ENCODE measurements around the gene GK2.

The GK2 gene

DNA sequence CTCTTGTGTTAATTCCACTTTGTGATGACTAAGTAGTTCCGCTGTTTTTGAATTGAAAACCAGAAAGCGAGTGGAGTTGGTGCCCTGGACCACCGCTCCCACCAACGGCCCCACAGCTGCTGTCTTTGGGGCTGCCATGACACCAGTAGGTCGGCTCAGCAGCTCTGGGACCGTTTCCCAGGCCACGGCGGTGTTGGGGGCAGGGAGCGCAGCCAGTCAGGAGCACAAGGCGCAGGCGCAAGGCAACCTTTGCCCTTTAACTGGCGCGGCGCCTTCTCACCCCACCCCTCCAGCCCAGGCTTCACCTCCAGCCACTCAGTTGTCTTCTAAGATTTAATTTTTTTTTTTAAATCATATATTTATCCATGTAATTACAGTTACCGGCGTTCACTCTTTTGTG is at the start of gene GK2:
GK2 (minus strand) TSS at position 166 of the 400 bp plus-strand sequence; CDS start at position 138, 28 bp downstream.
- no peak for DNase-seq

DNA sequence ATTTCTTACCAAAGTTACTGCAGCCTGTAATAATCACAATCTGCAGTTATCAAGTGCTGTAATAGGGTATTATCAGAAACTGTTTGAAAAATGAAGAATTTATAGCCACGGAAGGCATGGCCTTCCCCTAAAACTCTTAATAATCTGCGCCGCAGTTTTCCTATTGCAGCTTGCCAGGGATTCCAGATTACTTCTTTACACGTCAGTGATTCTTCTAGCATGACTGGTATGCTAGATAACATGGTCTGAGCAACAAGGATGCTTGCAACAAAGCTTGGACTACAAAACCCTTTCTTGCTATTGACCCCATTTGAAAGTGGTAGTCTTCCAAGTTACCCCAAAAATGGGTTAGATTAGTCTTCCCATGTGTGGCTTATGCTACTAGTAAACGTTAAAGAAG is 47.2 kb upstream of the GK2 start:
- no peak for DNase-seq

DNA sequence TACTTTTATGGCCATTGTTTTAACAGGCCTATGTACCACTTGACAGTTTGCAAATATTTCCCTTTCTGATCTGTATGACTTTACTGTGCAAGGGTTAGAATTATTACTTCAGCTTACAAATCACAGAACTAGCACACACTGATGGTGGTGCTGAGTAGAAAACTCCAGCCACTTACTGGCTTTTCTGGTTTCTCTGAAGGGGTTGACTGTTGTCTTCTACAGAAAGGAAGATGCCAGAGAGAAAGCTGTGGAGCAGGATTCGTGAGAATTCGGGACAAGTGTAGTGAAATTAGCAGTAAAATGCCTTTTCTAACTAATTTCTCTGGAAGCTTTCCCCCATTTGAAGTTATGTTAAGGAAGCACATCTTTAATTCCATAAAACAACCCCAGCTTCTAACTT is 46.6 kb upstream of the GK2 start:
- DNase-seq: no peak

DNA sequence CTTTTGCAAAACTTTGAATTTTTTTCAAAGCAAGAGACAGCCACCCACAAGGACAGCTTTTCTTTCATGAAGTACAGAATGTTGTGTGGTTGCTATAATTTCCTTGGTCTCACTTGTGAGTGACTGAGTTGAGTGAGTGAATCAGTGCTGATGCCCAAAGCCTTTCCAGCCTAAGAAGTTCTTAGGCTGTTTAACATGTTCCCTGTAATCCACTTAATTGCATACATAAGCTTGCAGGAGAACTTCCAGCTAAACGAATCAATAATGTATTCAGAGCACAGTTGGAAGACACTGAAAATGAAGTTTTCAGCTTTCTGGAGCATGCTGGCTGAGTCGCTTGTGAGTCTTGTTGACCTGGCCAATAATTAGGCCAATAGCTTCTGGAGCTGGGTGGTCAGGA is 42.0 kb upstream of the GK2 start:
- DNase-seq: no peak

GRCh38 chr4:79446145-79446544 is 38.1 kb upstream of the GK2 start:
- DNase-seq: no peak

DNA sequence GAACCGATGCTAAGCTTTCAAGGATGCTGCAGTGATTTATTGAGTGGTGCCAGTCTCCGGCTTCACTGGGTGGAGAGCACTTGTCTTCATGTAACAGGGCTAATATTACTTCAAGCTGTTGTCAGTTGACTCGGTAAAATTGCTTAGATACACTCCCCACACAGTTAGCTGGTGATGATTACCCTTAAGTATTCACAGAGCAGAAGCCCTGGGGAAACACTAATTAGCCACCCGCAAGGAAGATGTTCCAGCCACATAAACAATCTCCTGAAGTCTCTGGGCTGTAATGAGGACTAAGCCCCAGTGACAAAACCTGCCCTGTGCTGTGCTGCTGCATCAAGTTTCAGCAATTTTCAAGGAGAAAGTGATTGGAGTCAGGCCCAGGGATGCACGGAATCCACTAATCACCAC is 37.3 kb upstream of the GK2 start:
- DNase-seq: peak; percentile 91

DNA sequence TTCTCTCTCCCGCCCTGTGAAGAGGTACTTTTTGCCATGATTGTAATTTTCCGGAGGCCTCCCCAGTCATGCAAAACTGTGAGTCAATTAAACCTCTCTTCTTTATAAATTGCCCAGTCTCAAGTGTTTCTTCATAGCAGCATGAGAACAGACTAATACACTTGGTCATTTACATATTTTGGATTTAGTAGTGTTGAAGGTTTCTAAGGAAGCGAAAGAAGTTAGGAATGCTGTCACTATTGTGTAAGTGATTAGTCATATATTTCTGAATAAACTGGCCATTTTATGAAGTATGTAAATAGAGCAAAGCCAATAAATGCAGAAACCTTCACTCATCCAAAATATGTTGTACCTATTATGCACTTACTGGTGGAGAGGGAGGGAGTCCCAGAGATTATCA is 34.4 kb upstream of the GK2 start:
- no peak for DNase-seq

GRCh38 chr4:79439489-79439888 is 31.5 kb upstream of the GK2 start:
- DNase-seq: no peak

DNA sequence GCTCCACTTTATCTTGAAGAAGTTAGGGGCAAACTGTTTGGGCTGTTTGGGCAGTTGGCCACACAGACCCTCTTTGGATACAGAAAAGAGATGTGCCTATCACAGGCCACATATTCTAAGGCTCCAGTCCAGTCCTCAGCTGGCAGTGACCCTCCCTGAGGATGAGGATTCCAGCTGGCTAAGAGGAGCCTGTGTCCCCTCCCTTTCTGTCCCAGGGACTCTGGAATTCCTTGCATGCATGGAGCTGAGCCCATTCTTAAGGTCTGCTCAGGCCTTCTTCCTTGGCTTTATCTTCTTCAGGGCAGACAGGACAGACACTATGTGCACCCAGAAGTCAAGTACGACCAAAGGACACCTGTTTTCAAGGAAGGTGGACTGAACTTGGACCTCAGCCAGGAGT is 23.8 kb upstream of the GK2 start:
- DNase-seq: no peak

DNA sequence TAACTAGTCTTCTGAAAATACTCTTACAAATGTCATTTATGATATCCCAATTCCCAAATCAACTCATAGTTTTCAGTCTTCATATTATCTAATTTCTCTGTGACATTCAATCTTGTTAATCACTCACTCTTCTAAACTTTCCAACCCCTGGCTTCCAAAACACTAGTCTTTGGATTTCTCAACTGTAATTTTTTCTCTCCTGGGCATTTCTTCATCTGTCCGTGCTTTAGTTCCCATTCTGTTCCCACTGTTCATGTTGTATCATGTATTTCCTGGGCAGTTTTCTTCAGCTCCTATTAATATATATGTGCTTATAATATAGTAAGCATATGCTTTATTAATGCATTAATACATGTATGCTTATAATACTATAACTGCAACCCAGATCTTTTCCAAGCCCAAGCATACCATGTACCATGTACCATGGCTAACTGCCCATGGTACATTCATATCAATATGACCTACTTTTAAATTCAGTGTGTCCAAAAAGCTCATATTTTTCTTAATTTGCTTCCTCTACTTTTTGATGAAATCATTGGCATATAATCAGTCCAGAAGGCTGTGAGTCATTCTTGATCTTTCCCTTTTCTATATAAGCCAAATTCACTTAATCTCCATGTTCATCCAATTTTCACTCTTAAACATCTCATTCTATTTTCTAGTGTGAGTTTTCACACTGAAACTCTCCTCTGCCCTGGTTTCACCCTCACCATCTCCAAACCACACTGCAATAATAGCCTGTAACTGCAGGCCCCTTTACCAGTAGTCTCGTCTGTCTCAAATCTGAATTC is 21.3 kb upstream of the GK2 start:
- DNase-seq: no peak

DNA sequence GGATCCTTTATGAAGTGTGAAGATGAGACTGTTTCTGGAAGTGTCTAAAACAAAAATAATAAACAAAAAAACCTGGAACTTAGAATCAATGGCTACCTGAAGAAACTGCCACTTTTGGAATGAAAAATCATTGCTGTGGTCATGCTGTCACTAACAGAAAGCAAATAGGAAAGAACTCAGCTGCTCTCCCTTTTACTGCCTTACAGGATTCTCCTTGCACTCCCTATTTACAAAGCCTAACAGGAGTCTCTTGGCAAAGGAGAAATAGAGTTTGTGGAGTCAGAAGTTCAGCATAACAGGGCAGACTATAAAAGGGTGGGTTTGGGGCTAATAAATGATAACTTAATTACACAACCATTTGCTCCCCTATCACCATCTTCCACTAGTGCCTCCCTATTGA is 19.0 kb upstream of the GK2 start:
- DNase-seq: no peak

DNA sequence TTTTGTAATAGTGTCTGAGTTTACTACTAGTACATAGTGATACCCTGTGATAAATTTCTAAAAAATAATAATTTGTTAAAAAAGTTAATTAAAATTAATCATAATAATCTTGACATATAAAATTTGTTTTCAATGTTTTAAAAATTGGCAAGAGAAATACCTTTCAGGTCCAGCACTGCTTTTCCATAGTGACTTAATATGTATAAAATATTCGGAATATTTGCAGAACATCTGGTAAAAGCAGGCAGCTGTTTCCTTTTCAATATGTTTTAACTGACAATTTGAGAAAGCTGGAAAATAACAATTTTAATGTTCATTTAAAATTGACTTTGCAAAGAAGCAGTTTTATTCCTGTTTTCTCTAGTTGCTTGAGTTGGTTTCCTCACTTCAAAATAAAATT is 17.6 kb upstream of the GK2 start:
- DNase-seq: no peak

DNA sequence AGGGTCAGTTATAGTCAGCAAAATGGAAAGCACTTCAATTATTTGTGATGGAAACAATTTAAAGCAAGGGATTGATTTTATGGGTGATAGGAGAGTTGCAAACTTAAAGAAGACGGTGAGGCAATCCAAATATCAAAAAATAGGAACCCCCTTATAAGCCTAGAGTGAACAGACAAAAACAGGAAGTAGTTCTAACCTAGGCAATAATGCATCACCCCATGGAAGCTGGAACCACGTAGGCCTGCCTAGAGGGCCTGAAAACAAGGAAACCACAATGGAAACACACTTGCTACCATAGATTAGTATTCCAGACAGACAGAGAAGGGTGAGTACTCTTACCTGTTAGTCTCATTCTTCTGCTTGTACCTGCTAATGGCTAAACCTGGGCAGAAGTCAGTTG is 13.5 kb upstream of the GK2 start:
- DNase-seq: no peak

- no peak for DNase-seq
Measured at GRCh38 chr4:79413886-79414285, 5.9 kb upstream of the GK2 start.

DNA sequence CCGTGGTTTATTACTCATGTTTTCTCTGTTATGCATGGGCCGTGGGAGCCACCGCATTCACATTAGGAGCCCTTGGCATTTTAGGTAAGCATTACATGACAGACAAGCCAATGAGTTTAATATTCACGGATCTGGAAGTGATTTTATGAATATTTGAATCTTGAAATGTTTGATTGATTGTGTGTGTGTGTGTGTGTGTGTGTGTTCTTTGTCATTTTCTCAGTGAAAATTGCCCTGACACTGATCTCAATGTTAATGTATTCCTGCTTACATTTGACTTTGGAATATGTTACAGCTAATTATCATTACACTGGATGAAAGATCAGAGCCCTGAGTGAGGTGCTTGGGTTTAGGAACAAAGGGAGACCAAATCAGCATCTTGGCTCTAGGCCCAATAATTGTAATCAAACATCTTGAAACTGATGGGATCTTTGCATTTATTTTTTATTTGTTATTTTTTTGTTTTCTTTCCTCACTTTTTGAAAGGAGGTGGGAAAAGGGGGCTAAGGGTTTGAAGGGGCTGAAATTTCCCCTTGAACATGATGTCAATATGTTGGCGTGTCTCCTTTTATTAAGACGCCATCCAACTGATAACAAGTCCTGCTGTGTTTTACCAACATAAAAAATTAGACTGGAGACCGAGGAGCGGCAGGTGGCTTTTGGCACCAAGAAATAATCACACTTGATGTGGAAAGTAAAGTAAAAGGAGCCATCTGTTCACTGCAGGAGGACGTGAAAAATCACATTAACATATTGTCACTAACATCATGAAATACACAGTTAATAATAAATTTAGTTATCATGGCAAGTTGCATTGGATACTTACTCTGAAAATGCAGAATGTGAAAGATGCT is 5.2 kb upstream of the GK2 start:
- DNase-seq: no peak

- DNase-seq: no peak
Measured at GRCh38 chr4:79404666-79405065, 3.4 kb downstream of the GK2 start.

DNA sequence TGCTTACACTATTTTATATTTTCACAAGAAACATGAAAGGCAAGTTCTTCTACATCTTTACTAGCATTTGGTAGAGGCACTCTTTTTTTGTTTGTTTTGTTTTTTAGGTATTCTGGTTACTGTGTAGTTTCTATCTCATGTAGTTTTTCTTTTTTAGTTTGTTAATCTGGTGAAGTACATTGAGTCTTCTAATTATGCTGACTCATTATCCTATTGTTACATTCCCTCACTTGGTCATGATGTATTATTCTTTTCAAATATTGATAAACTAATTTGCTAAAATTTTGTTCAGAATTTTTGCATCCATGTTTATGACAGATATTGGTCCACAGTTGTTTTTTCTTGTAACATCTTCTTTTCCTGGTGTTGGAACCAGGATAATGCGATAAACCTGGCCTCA is 4.7 kb downstream of the GK2 start:
- DNase-seq: no peak

- DNase-seq: no peak
Measured at GRCh38 chr4:79402332-79402851, 5.6 kb downstream of the GK2 start.

DNA sequence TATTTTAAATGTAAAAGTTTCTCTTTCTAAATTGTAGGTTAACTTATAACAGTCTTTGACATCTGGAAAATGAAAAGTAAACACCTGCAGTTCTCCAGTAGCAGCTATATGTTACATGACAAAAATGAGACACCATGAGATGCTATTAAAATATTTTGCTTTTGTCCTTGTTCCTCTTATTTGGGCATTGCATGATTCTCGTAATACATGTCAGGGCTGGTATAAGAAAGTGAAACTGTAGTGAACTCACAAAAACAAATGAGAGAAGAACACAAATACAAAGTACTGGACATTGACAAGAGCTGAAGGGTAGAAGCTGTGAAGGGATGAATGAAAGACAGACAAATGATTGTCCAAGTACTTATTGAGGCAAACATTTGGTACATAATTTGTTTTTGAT is 9.0 kb downstream of the GK2 start:
- no peak for DNase-seq

DNA sequence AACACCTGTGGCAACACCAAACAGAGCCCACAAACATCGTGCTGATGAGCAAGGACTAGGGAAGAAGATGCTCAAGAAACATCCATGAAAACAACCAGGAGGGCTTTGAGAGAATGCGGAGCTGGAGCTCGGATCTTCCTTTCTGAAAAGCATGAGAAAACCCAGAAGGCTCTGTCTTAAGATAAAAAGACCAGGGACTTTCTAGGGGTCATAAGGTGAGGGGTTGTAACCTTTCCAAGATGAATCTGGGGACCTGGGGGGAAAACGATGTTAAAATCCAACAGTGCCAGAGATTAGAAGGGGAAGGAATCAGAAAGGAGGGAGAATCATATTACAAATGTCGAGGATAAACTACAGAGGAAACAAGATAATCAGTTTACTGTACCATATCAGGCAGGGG is 10.1 kb downstream of the GK2 start:
- no peak for DNase-seq

DNA sequence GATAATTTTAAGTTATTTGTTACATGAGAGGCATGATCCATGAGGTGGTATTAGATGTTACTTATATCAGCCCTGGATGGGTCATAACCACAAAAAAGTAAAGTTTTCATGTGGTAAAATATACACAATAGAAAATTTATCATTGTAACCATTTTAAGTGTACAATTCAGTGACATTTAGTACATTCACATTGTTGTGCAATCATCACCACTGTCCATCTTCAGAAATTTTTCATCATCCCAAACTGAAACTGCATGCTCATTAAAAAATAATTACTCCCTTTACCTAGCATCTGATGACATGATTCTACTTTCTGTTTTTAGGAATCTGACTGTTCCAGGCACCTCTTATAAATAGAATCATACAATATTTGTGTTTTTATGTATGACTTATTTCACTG is 11.2 kb downstream of the GK2 start:
- no peak for DNase-seq

GRCh38 chr4:79395841-79396240 is 12.2 kb downstream of the GK2 start:
- no peak for DNase-seq

DNA sequence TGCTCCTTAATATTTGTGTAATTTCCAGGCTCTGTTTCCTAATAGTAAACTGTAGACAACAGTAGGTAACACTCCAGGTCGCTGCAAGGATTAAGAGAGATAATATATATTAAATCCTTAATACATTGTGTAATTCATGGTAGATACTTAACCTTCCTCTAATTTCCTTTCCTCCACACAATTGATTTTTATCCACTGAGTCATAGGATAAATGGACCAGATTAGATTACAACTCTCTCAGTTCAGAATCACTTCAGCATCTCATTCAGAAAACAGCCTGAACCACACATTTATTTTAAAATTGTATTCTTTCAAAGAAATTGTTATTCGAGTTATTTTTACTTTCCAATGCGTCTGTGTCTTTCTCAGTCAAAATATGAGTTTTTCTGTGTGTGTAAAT is 17.1 kb downstream of the GK2 start:
- no peak for DNase-seq

DNA sequence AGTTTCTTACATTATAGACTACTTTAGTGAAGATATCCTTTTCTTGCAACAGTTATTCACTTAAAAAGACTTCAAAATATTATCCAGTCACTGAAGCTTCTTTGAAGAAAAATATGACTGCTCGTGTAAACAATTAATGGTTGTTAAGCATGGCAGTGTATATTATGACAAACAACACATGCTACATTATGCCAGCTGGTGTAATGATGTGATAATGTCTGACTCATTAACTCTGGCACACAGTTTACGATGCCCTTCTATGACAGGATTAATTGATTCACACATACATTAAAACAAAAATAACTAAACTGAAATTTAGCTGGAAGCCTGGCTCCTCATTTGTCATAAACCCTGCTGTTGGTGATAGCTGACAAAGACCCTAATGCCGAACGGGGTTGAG is 22.4 kb downstream of the GK2 start:
- no peak for DNase-seq

Measured in kidney glomerular epithelial cell (primary cell).